GM12864 (cell line): ENCODE results near the gene ATP1B4.

Experiments
- DNase-seq: peaks from one replicate; pipeline ENCODE4 v3.0.0-alpha.2; 2011; ENCODE audit warnings: low read depth
- H3K4me3 ChIP-seq: 2 replicates; pipeline ENCODE4 v1.5.1; 2011; ENCODE audit warnings: mild to moderate bottlenecking, low read depth, low read length, control low read depth
- CTCF ChIP-seq: IDR thresholded peaks from 2 replicates; pipeline ENCODE4 v1.5.1; 2011; ENCODE audit warnings: low read depth, mild to moderate bottlenecking, moderate library complexity, low read length, control low read depth, inconsistent platforms; ENCODE audit errors: missing control alignments

ATP1B4 gene

GRCh38 chrX:120380699-120381098 is 18.8 kb downstream of the ATP1B4 start:
- TF ChIP-seq CTCF, result peak; percentile 47
- no peak for DNase-seq
- H3K4me3 ChIP-seq, result no peak overlapping the region

- DNase-seq, result no peak
- no peak for TF ChIP-seq CTCF
- H3K4me3 ChIP-seq, result no peak overlapping the region
Measured at GRCh38 chrX:120401301-120401700, 39.4 kb downstream of the ATP1B4 start.

- H3K4me3 ChIP-seq, result no peak overlapping the region
- TF ChIP-seq CTCF, result no peak
- no peak for DNase-seq
Measured at GRCh38 chrX:120402369-120402768, 40.5 kb downstream of the ATP1B4 start.

- no peak overlapping the region for H3K4me3 ChIP-seq
- DNase-seq, result no peak
- no peak for TF ChIP-seq CTCF
Measured at GRCh38 chrX:120406638-120407037, 44.7 kb downstream of the ATP1B4 start.

- no peak for DNase-seq
Measured at GRCh38 chrX:120408168-120408567, 46.3 kb downstream of the ATP1B4 start.

GRCh38 chrX:120419463-120419862 is 57.6 kb downstream of the ATP1B4 start:
- peak; percentile 19 for DNase-seq
- no peak for TF ChIP-seq CTCF
- no peak overlapping the region for H3K4me3 ChIP-seq

More at GRCh38 chrX:120408168-120408567, 46.3 kb downstream of the ATP1B4 start:
- no peak overlapping the region for H3K4me3 ChIP-seq
- TF ChIP-seq CTCF, result no peak

- no peak overlapping the region for H3K4me3 ChIP-seq
- no peak for DNase-seq
- TF ChIP-seq CTCF, result no peak
Measured at GRCh38 chrX:120426599-120426998, 64.7 kb downstream of the ATP1B4 start.
